ENCODE results near the gene SLC26A6. TPM values are rescaled to one million over a fixed set of nuclear protein-coding genes. Genes with fewer than 3 reads are reported as not detected.

Gene SLC26A6
- total RNA-seq, 1 donor from 2014 or later, result 26.4 TPM

GRCh38 chr3:48600711-48601621 lies 34.3 kb downstream of the SLC26A6 start:
- no peak for DNase-seq (ENCODE audit: extremely low read depth, low read depth, low spot score)

DNA sequence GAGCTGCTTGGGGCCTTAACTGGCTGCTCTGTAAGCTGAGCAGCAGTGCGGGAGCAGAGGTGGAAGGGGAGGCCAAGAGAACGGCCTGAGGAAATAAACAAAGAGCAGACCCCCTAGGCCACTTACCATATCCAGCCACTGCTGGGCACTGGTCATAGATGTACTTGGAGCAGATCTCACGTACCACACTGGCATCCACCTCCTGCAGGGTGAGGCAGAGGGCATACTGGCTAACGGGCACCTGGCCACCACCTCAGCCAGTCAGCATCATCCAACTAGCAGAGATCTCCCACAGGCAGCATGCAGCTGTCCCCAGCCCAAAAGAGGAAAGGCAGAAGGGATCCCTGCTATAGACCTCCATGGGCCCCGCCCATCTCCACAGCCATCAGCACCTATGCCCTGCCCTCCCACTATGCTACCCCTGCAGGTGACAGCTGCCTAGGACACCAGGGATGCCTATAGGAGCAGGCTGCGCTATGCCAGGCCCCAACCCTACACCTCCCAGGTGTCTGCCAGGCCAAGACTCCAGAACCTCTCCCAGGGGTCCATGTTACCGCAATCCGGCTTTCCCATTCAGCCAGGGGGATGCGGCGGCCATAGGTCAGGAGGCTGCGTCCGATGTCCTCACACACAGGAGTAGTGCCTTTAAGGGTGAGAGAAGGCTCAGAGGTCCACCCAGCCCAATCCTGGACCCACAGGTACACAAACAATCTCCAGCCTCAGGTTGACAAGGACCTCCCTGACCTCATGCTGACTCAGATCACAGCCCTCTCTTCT lies 35.6 kb downstream of the SLC26A6 start:
- DNase-seq (ENCODE audit: extremely low read depth, low read depth, low spot score), result no peak

- no peak for DNase-seq (ENCODE audit: extremely low read depth, low read depth, low spot score)
These were observed 36.2 kb downstream of the SLC26A6 start for GRCh38 chr3:48599077-48599501.

DNA sequence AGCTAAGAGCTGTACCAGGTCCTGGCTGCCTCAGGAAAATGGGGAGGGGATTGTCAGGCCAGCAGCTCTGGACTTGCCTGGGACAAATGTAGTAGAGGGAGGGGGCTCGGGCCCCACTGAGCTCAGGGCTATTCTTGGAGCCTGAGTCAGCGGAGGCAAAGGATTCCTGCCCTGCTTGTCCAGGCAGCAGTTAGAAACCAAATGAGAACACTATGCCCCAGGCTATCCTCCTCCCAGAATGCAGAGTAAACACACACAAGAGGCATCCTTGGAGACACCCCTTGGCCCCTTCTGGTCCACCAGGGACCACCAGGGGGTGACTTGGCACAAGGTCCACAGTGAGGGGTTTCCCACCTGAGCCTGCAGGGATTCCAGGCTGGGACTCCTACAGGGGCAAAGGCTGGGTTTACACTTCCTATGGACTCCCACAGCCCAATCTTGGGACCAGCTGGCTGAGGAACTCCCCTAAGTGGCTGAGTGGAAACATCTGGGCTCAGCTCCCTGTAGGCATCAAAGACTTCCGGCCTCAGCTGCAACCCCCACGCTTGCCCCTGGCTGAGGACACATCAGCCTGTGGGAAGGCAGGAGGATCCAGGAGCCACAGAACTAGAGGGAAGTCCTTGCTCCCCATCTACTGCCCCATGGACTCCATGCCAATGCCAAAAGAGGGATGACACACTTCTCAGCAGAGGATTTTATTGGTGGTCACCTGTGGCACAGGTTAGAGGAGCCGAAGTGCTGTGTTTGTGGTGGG lies 36.8 kb downstream of the SLC26A6 start:
- DNase-seq (ENCODE audit: extremely low read depth, low read depth, low spot score), result no peak

- DNase-seq (ENCODE audit: extremely low read depth, low read depth, low spot score), result no peak
These were observed 37.9 kb downstream of the SLC26A6 start for GRCh38 chr3:48597408-48597800.

DNA sequence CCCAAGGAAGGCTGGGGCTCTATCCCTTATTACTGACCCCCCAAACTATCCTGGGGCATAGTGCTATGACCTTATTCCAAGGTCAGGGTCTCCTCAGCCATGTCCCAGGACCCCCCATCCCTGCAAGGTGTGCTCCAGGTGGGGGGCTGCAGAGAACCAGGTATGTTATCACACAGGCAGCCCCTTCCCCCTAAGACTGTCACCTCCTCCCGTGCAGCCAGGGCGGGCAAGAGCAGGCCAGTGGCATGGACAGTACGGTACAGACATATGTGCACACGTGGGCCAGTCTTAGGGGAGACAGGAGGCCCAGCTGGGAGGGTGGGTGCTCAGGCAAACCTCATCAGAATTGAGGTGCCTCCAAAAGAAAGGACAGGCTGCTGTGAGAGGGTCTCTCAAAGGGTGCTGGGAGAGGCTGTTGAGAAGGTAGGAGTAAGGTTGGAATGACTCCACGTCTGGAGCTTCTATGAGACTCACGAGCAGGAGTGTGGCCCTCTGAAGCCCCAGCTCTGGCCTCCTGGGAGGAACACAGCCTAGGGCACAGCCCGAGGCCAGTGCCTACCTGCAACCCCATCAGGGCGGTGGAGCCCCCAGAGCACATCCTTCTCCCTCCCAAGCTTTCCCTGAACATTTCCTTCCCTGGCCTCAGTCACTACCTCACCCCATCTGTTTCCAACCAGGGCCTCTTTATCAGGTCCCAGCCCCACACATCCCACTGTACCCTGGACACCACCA lies 38.4 kb downstream of the SLC26A6 start:
- no peak for DNase-seq (ENCODE audit: extremely low read depth, low read depth, low spot score)

- no peak for DNase-seq (ENCODE audit: extremely low read depth, low read depth, low spot score)
These were observed 39.1 kb downstream of the SLC26A6 start for GRCh38 chr3:48596157-48596556.

DNA sequence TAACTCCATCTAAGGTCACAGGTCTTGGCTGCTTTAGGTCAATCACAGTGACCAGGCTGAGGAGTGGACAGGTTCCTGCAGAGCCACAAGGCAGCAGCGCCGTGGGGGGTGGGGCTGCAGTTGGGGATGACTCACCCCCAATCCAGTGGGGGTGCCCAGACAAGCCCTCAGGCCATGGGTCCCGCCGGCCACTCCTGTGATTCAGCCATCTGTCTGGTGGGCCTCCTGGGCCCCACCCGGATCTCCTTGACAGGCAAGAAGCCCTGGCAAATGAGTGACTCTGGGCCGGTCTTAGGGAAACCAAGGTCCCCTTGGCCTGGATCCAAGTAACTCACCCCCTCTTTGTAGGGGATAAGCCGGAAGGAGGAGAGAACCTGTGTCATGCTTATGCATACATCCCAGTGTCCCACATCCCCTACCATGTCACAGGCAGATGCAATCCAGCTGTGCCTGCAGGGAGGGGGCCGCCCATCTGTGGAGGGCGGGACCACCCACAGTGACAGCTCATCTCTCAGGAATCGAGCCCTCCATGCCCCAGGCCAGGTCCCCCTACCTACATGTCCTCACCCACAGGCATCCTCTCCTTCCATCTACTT lies 39.6 kb downstream of the SLC26A6 start:
- DNase-seq (ENCODE audit: extremely low read depth, low read depth, low spot score), result no peak

DNA sequence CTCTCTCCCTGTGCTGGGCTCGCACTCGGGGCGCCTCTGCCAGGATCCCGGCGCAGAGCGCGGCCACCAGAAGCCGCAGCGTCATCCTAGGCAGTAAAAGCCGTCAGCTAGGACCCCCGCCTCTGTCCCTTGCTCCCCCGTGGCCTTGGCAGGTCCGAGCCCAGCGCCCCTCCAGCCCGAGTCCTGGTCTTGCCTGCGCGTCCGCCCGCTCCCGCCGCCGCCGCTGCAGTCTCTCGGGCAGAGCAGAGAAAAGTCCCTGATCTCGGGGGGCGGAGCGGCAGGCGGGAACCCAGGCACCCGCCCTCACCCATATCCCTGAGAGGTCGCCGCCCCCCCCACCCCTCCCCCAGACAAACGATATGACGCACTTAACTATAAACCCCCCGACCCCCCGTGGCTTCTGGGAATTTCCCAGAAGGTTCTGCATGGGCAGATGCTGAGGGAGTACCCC lies 40.2 kb downstream of the SLC26A6 start, which contains the start of gene COL7A1:
Gene COL7A1, minus strand, starts transcription at position 255 of the 451 bp plus-strand sequence. Its CDS starts 170 bp downstream, at position 85.
- no peak for DNase-seq (ENCODE audit: extremely low read depth, low read depth, low spot score)

- DNase-seq (ENCODE audit: extremely low read depth, low read depth, low spot score), result no peak
These were observed 40.7 kb downstream of the SLC26A6 start for GRCh38 chr3:48594417-48595049.

- DNase-seq (ENCODE audit: extremely low read depth, low read depth, low spot score), result no peak
These were observed 41.9 kb downstream of the SLC26A6 start for GRCh38 chr3:48593337-48593736.

DNA sequence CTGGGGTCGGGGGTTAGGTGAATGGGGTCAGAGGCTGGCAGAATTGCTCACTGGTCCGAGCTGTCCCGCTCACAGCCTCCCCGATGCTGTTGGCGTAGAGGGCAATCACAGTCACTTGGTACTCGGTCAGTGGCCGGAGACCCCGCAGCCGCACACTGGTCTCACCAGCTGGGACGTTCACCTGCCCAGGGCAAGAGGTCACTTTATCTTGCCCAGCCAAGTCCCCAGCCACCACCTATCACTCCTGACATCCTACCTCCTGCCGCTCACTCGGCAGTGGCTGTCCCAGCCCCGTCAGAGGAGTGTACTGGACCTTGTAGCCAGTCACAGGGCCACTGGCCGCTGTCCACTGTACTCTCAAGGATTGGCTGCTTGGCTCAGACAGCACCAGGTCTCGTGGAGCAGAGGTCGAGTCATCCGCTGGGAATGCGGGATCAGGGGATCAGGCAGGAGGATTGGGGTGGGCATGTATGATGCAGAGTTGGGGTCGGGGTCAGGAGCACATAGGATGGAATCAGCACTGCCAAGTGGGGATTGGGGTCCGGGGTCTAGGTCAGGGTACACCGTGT lies 42.7 kb downstream of the SLC26A6 start:
- DNase-seq (ENCODE audit: extremely low read depth, low read depth, low spot score), result no peak

GRCh38 chr3:48591886-48592518 lies 43.3 kb downstream of the SLC26A6 start:
- no peak for DNase-seq (ENCODE audit: extremely low read depth, low read depth, low spot score)

GRCh38 chr3:48591436-48591835 lies 43.8 kb downstream of the SLC26A6 start:
- DNase-seq (ENCODE audit: extremely low read depth, low read depth, low spot score), result no peak

DNA sequence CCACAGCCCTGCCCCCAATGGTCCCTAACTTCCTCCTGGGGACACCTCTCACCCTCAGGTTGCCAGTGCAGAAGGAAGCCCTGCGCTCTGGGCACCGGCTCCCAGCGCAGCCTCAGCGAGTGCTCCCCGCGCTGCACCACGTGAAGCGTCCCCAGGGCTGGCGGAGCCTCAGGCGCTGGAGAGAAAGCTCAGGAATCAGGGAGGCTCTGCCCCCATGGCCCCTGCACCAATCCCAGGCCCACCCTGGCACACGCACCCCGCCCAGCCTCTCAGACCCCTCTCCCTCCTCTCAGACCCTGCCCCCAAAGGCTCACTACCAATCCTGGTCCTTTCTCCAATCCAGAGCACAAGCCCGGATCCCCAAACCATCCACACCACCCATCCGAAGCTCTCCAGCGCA lies 47.0 kb downstream of the SLC26A6 start:
- DNase-seq (ENCODE audit: extremely low read depth, low read depth, low spot score), result no peak

- DNase-seq (ENCODE audit: extremely low read depth, low read depth, low spot score), result no peak
These were observed 47.6 kb downstream of the SLC26A6 start for GRCh38 chr3:48587686-48588085.

DNA sequence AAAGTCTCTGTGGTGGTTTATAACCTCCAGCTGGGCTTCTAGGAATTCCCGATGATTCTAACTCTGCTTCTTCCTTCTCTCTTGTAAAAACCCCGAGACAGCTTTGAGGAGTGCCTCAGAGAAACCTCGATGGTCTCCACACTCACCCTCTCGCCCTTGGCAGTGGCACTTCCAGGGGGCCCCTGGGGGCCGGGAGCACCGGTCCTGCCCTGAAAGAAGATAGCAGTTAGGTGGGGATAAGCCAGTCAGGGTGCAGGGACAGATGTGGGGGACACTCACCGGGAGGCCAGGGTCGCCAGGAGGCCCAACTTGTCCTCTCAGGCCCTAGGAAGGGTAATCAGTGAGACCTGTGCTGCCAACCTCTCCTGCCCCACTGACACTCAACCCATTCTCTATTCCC lies 49.9 kb downstream of the SLC26A6 start:
- no peak for DNase-seq (ENCODE audit: extremely low read depth, low read depth, low spot score)

DNA sequence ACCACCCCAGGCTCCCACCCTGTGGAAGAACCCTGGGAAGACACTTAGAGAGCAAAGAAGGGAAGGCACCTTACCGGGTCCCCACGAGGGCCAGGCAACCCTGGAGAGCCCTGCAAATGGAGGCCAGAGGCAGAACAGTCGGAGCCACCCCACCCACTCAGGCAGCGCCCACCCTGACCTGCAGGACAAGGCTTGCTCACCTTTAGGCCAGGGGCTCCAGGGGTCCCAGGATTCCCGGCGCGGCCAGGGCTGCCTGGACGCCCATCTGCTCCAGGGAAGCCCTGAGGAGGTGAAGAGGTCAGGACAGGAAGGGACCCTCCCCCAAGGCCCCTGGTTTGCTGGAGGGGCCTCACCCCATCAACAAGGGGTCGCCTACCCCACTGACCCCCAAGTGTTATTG lies 50.4 kb downstream of the SLC26A6 start:
- no peak for DNase-seq (ENCODE audit: extremely low read depth, low read depth, low spot score)
